CD4-positive, alpha-beta T cell treated with Interleukin-2 at 100 ng/mL for 4 hours (primary cell): ENCODE measurements around the gene ARID5B.
A peak's percentile ranks its signal among the peaks of the same experiment; 100 is the strongest.

Source experiments
- DNase-seq: peaks from one replicate; pipeline ENCODE4 v3.0.0-alpha.2; 2020; ENCODE audit warnings: low spot score

ARID5B gene

GRCh38 chr10:62103857-62104256, 202.4 kb downstream of the ARID5B start:
- DNase-seq = no peak

DNA sequence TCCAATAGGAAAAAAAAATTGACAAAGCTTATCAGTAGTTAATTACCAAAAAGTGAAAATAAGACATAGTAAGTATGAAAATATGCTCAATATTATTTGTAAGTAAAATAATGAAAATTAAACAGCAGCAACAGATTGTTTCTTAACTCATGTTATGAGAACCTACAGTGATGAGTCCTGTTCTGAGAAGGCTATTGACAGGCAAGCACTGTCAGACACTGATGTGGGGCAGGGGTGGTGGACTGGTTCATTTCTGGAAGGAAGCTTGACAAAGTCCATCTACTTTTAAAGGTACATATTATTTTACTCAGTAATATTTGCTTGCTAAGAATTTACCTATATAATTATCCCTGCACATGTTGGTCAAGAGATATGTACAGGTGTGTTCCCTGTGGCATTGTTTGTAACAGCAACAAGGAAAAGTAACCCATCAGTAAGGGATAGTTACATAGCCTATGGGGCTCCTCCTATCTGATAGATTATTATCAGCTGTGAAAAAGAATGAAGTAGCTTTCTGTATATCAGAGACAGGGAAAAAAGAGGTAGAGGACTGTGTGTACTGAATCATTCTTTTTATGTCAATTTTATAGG, 205.5 kb downstream of the ARID5B start:
- DNase-seq = no peak

DNA sequence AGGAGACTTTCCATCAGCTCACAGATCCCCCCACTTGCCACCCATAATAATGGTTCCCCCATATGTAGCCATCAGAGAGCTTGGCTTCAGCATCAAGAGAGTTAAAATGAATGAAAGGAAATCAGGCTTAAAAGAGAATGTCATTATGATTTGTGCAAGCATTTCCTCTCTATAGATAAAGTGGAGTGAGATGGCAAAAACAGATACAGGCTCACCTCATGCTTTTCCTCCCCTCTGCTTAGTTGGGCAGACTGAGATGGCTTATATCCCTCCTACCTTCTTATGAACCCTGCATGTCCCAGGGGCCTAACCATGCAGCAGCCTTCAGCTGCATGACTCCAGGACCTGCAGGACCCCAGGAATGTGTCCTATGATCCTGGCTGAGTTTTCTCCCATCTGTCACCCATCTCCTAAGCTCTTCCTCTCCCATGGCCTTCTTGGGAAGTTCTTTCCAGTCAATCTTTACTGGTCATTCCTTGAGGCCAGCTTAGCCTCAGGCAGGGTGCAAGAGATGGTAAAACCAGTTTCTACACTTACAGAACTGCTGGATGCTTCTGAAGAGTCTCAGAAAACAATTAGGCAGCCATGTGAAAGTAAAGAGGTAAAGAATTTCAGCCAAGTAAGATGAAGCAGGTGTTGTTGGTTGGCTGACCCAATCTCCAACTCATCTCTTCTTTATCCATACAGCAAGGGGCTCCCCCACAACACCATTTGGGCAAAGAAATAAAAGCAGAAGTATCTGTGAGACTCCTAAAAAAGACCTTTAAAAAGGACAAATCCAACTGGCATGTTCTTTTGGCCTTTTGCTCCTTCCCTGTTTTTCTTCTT, 207.5 kb downstream of the ARID5B start:
- DNase-seq = no peak

GRCh38 chr10:62109587-62110293, 208.2 kb downstream of the ARID5B start:
- no peak for DNase-seq

DNA sequence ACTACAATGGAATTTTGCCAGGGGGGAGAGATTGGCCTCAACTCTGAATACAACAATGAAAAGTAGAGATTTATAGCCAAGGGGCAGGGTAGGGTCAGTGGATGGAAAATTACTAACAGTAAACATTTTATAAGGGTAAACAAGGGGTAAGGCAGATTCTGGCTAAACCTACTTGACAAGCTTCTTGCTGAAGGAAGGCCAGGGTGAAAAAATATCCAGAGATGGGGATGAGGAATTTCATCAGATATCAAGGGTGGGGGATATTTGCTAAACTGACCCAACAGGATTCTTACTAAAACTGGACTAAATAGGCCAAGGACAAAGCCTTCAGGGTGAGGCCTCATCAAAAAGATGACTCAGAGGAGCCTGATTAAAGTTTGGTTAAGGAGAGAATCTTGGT, 210.8 kb downstream of the ARID5B start:
- no peak for DNase-seq

- DNase-seq = no peak
Observed at GRCh38 chr10:62112963-62113362, 211.5 kb downstream of the ARID5B start.

DNA sequence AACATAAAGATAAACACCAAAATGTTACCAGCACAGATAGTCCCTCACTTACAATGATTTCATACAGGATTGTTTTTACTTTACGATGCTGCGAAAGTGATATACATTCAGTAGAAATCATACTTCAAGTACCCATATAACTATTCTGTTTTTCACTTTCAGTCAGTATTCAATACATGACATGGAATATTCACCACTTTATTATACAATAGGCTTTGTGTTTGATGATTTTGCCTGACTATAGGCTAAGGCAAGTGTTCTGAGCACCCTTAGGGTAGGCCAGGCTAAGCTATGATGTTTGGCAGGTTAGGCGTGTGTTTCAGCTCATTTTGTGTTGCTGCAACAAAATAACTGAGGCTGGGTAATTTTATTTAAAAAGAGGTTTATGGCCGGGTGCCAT, 212.2 kb downstream of the ARID5B start:
- DNase-seq = no peak

DNA sequence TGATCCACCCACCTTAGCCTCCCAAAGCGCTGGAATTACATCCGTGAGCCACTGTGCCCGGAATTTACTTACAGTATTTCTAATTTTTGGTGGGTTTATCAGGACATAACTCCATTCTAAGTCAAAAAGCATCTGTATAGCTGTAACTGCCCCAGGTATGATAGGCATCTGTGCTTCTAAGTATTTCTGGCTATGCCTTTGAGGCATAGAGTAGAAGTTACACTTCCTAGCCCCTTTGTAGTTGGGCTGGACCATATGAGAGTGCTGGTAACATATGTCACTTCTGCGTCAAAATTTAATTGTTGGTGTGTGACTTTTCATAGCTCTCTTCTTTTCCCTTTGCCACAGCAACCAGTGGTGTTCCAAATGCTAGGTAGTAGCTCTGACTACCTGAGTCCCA, 213.8 kb downstream of the ARID5B start:
- no peak for DNase-seq

GRCh38 chr10:62115842-62116241, 214.3 kb downstream of the ARID5B start:
- no peak for DNase-seq

GRCh38 chr10:62116896-62117295, 215.4 kb downstream of the ARID5B start:
- DNase-seq = no peak

- peak; percentile 56 for DNase-seq
Observed at GRCh38 chr10:62121187-62121530, 219.7 kb downstream of the ARID5B start.

- DNase-seq = no peak
Observed at GRCh38 chr10:62127975-62128374, 226.5 kb downstream of the ARID5B start.

- DNase-seq = no peak
Observed at GRCh38 chr10:62130948-62131347, 229.4 kb downstream of the ARID5B start.

GRCh38 chr10:62131724-62132123, 230.2 kb downstream of the ARID5B start:
- no peak for DNase-seq

- no peak for DNase-seq
Observed at GRCh38 chr10:62133618-62134017, 232.1 kb downstream of the ARID5B start.

DNA sequence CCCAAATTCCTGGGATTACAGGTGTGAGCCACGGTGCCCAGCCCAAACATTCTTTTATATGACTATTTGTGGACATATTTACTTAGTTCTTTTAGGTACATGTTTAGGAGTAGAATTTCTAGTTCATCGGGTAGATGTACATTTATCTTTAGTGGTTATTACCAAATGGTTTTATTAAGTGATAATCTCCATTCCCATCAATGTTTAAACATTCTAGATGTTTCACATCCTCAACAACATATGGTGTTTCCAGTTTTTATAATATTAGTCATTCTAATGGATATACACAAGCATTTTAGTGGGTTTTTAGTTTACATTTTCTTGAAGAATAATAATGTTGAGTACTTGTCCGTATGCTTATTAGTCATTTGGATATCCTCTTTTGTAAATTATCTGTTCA, 235.4 kb downstream of the ARID5B start:
- no peak for DNase-seq
